GM21737 (cell line): ENCODE measurements around the gene TSHZ3.

Source experiments
- ATAC-seq: cut with Tn5 transposase; IDR thresholded peaks from one replicate; pipeline ENCODE4 v1.9.1; 2021; ENCODE audit warnings: mild to moderate bottlenecking, moderate library complexity; ENCODE audit not compliant: unreplicated experiment

The TSHZ3 gene

DNA sequence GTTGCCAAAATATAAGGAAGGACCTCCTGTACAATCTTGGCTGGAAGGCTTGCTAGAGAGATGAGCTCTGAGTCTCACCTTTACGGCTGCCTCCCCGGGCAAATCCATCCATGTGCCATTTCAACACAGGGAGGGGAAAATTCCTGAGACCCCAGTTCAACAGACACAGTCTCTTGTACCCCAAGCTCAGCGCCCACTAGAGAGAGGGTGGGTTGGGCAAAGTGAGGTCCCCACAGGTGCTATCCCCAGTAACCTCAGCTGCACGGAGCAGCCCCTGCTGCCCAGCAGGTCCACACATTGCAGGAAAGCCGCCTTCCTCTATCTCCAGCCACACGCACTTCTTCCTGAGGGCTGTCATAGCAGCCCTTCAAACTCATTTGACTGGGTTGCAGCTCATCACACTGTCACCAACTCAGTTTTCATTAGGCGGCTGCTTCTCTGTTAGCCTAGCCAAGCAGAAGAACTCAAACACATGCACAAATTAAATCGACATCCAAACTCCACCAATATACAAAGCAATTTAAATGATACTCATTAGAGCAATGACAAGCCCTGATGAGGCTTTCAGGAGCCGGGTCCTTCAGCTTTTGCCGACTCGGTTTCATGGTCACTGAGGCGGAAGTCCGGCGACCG lies 80.4 kb downstream of the TSHZ3 start:
- ATAC-seq, result no peak

DNA sequence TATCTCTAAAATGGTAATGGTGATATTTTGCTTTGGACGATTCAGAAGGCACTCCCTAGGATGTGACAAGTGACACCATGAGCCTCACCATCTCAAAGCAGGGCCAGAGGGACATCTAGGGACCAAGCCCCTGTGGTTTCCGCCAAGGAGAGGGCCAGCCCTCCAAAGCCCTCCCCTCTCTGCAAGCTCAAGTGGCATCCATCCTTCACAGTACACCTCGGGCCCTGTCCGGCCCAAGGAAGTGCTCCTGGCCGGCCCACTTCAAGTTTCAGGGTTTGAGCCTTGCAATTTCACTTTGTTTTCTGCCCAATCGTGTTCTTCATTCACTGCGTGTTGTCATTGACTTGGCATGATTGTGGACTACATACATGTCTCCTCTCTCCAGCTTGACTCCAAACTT lies 82.5 kb downstream of the TSHZ3 start:
- no peak for ATAC-seq

DNA sequence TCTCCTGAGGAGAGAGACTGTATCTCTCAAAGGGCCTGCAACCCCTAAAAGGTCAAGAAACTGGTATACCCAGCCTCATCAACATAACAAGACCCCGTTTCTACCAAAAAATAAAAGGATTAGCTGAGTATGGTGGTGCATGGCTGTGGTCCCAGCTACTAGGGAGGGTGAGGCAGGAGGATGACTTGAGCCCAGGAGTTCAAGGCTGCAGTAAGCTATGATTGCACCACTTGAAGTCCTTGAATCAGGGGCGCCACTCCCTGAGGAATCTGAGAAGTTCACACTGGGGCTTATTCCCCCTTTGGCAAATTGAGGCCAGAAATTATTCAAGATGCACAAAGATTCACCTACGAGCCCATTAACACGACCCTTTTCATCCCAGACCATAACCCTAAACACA lies 83.0 kb downstream of the TSHZ3 start:
- no peak for ATAC-seq

DNA sequence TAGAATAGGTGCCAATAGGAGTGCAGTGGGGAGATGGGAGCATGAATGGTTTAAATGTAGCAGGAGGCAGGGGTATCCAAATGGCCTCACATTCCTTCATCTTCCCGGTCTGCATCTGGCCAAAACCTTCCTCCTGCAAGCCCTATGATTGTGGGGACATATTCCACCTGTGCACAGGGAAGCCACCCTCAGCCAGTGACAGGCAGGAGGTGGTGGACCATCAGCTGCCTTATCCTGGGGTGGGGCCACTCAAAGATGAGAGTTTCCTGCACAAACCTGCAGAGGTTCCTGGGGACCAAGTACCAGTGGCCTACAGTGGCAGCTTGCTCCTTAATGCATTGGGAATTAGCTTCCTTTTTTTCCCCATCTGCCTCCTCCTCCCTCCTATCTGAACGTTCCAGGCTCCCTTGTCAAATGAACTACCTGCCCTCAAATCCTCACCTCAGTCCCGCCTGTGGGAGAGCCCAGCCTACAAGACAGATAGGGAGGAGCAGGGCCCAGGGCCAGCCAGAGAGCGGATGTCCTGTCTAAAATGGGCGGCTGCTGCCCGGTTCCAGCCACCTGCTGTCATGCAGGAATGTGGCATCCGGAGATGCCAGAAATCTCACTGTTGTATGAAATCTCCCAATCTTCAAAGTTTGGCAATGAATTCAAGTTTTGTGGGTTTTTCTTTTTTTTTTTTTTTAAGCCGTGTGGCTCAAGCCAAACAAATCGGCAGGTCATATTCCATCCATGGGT lies 85.0 kb downstream of the TSHZ3 start:
- no peak for ATAC-seq

DNA sequence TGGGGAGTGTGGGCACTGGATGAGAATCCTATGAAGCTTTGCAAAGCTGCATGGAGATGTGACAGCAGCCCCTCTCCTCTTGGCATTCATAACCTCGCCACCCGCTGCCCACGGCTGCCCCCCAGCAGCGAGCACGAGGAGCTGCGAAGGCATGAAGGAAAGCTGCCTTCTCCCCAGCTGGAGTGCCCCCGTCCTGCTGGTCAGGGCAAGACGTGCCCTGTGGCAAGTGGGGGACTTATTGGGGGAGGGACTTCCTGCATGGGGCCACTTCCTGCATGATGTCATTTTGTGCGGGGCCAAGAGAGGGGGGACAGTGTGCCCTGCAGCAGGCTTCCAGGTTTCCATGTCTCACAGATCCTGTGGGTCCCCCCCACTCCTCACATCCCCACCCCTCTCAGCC lies 85.9 kb downstream of the TSHZ3 start:
- no peak for ATAC-seq

DNA sequence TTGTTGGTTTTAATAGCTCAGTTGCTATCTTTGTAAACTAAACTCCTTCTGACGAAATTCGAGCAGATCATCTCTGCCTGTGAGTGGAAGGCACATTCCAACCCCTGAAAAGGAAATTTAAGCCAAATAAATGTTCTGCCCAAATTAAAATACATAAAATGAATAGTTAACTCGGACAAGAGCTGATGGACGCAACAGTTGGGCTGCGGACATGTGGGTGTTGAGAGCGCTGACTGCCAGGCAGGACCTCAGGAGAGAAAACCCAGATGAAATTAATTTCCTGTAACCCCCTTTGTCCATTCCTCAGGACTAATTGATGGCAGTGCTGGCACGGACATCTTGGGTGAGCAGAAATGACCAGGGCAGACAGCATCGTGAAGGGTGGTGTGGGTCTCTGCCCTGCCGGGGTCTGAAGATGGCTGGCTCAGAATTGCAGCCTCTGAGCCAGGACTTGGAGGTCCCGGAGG lies 86.5 kb downstream of the TSHZ3 start:
- no peak for ATAC-seq

DNA sequence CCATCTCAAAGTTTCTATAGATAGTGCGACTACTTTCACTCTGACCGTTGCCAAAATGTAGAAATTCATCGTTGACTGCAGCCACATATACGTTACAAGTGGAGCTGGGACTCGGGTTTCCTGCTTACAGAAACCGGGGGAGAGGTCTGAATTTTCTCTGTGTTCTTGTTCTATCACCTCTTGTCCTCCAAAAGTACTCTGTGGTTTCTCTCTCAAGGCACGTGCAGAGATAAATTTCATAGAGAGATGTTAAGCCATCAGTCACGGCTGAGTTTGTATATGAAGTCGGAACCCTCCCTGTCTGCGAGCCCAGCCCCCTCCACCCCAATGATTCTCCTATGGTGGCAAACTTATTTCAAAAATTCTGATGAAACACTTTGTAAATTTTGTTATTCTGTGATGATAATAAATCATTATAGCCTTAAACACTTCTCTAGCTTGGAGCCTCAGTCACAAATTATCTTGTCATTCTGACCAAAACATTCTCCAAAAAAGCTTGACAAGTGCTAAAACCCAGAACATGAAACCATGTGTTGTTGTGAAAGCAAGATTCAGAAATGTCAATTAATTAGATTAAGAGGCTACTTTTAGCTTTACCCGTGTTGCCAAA lies 87.5 kb downstream of the TSHZ3 start:
- no peak for ATAC-seq

DNA sequence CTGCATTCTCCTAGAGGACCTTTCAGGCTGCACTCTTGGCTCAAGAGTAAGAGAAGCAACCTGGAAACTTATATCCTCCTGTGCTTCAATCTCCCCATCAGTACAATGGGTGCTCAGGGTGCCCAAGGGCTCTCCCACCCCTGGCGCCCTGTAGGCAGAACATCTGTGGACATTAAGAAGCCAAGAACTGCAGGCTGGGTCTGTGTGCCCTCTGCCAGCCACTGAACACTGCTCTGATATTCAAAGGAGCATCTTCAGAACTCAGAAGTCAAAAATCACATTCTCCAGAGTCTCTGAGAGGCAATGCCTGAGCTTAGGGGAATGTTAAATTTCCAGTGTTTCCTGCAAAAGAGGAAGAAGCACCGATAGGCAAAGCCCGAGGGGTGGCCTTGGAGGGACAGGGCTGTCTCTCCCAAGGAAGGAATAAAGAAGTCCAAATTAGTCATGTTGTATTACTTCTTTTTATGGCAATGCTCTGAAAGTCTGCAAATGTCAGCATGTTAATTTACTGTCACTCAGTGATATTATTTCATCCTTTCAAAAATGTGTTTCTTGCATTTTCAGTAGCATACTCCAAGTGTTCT lies 88.1 kb downstream of the TSHZ3 start:
- ATAC-seq, result no peak

DNA sequence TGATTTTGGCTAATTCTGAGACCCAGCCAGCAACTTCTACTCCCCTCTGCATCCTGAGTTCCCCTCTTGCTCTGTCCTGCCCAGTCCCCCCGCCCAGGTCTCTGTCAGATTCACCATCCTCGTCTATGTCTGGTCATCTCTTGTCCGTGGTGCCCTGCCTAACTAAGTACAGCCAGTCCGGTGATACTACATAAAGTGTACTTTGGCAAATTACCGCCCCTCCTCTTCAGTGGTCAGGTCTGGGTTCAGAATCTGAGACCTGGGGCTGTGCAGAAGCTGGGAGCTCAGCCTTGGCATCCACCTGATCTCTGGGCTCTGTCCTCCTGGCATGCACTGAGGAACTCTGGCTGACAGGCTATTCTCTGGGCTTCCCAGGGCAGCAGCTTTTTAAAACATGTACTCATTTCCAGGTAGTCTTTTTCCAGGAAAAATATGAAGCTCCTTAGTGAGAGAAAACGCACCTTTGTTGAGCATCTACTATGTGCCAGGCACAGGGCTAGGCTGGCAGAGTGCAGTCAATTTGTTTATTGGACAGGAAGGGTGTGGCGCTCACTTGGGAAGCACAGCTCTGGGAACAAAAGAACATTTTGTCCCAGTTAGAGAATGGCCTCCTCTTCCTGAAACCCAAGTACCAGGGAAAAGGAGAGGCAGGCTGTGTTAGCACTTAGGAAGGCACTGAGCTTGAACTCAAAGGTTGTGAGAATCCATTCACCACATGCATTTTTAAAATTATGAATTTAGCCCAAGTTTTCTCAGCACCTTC lies 88.9 kb downstream of the TSHZ3 start:
- ATAC-seq, result no peak

DNA sequence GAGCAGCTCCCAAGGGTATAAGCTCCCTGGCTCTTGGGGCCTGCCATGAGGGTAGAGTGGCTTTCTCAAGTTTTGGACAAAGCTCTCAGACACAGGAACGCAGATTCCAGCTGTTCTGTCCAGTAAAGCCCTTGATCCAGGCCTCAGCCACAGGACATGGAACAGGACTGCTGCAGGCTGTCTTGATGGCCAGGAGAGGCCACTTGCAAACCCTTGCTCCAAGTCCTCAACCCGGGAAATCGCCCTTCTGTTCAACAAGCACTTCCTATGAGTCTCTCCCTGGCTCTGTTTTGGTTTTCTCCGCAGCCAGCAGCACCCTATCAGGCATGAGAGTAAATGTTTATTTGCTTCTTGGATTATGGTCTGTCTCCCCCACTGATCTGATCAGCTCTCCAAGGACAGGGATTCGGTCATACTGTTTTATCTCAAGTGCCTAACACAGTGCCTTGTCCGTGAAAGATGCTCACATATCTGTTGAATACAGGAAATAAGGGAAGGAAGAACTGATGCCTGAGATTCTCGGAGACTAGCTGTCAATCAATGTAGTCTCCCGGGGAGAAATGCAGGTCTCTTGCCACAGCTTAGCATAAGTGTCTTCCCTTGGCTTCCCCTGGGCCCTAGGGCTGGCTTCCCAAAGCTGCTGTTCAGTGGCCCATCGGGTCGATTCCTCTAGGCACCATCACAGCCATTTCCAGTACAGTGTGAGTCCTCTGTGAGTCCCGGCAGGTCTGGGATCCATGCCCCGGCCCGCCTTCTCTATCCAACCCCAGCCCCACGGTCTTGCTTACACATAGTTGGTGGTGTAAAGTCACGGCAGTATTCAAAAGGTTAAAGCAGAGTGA lies 90.8 kb downstream of the TSHZ3 start:
- no peak for ATAC-seq

DNA sequence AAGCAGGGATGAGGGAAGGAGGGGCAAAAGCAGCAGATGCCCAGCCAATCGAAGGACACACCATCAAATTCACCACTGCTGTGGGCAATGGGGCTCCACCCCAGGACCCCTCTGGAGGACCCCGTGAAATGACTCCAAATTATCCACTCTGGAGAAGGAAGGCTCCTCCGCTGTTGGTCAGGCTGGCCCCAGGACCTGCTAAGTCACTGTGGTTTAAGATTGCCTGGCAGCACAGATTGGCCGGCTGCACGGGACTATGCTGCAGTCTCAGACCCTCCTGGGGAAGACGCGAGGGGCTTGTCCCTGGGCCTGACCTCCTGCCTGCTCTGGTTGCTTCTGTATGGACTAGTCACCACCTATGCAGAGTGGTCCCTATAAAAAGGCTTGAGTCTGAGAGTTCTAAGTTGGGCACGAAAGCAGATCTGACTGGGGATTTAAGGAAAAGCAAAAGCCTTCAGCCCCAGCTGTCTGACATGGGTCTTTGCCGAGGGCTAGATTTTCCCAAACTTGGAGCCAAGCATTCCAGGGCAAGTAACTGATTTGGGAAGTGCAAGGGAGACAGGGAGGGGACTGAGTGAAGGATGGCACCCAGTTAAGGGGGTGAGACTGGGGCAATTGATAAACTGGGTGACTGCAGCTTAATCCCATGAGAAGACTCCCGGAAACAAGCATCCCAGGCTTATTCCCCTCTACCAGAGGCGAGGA lies 91.7 kb downstream of the TSHZ3 start:
- no peak for ATAC-seq

DNA sequence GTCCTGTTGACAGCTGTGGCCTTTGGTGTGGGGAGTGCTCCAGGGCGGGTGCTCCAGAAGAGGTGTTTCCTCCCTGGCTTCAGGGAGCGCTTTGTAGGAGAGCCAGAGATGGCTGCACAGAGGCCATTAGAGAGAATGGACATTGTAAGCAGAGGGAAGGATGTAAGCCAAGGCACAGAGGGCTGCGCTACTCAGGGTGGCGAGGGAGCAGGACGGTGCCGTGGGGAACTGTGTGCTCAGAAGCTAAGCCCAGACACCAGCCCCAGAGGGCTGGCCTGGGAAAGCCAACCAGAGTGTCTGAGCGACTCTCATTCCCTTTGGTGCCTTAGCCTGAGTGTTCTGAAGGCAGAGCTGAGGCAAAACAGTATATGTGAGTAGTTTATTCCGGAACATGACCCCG lies 92.2 kb downstream of the TSHZ3 start:
- ATAC-seq, result no peak

DNA sequence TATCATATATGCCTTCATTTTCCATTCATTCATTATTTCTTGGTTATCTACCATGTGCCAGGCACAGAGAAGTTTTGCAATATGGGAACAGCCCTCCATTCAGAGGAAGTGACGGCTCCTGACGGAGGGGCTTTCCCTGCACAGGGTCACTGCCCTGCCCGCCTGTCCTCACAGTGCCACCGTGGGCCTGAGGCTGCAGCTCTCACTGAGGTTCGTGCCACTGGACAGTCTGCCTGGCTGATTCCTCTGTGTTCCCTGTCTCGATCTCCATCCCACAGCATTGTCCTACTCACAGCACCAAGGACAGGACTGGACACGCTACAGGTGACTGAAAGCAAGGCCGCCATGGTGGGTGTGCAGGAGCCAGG lies 92.7 kb downstream of the TSHZ3 start:
- no peak for ATAC-seq

DNA sequence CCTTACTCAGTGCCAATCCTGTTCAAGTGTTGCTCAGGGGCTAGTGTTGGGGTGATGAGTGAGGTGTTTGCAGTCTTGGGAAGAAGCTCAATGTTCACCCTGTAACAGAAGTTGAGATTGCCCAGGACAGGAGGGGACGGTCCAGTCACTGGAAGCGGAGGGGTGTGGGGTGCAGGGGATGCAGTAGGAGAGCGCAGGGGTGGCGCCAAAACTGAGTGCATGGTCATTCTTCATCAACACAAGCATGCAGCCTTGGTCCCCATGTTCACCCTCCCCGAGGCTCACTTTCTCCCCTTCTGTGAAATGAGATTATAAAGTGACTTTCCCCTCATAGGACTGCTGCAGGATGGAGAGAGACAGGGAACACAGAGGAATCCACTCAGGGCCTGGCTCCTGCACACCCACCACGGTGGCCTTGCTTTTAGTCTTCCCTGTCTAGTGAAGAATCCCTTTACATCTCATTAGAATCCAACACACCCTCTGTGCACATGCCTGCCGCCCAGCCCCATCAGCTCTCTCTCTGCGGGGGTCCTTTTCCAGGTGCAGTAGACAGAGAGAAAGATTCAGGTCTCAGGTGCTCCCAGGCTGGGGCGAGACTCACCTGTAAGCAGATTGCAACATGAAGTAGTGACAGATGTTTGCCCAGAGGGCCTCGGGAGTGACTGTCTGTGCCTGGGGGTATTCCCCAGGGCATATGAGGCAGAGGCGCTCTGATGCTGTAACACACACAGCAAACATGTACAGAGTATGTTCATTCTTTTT lies 93.2 kb downstream of the TSHZ3 start:
- ATAC-seq, result no peak

DNA sequence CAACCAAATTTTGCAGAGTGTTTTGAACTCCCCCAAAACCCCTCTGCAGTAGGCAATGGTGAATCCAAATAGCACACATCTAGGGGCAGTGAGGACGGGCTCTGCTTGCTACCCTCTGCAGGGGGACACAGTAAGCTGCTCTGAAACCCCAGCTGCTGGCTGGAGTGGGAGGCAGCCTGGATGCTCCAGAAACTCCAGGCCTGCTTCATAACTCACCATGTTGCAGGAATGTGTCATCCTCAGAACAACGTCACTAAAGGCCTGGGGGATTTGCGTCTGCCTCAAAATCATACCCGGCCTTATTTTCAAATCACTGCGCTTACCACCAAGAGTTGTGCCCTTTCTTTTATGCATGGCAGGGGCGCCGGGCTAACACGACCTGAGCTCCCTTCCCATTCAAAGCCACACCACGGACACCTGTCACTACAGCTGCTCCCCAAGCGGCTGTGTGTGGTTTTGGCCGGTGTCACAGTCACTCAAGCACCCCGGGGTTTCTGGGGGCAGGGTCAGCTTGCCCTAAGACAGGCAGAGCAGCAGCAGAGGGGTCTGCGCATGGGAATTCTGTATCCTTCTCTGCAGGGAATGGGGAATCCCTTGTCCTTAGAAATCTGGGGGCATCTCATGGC lies 93.9 kb downstream of the TSHZ3 start:
- ATAC-seq, result no peak

DNA sequence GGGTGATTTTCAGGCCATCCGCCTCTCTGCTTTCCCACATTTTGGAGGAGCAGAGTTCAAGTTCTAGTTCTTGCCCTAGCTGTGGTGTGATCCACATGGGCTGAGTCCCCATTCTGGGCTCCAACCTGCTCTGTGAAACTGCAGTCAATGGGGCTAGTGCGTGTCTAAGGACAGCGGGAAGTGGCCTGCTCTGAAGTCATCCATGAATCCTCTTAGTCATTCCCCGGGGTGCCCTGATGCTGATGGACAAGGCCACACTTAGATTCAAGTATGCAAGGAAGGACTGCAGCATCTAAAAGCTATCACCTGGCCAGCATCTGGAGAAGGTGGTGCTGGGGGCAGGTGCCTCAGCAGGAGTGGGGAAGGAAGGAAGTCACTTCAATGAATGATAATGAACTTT lies 94.6 kb downstream of the TSHZ3 start:
- no peak for ATAC-seq

DNA sequence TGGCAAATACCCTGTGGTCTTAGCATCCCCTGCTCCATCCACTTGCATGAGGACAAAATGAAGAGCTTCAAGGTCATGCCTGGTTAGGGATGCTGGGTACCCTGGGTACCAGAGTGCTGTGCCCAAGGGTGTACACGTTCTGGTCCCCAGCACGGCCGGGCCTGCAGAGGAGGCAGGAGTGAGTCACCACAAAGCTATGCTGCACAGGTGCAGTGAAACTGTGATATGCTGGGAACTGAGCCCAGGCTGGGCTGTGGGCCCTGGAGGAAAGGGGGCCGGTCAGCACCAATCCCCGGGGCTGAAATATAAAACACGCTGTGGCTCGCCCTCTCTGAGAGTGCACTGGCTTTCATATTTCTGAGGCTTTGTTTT lies 95.1 kb downstream of the TSHZ3 start:
- no peak for ATAC-seq

DNA sequence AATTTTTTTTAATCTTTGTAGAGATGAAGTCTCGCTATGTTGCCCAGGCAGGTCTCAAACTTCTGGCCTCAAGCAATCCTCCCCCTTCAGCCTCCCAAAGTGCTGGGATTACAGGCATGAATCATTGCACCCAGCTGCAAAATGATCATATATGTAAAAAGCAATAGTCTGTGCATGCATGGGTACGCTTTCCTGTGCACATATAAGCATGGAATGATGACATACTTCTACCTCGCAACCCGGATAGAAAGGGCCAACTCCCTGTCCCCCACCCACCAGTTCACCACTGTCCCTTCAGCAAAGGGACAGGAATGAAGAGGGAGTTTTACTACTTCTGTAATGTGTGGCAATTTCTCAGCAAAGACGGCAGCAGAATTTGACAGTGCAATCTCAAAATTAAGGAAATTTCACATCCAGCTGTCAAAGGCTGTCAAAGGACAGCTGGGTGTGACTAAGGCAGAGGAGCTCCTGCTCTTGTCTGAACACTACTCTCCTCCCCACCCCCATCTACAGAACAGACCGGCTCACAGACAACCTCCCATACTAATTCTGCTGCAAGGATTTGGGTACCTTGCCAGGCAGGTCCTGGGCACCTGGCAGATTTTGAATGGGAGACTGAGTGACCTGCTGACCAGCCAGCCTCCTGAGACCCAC lies 95.6 kb downstream of the TSHZ3 start:
- ATAC-seq, result no peak
